Suprapubic skin (tissue), 4 donors: ENCODE measurements around the gene PRICKLE2. TPM values are rescaled to one million over a fixed set of nuclear protein-coding genes. Genes with fewer than 3 reads are reported as not detected.
A peak's percentile ranks its signal among the peaks of the same experiment; 100 is the strongest.

Source experiments
- DNase-seq, 2 donors: peaks; one replicate each; pipeline ENCODE4 v3.0.0-alpha.2; 2019; ENCODE audit warnings: low spot score in 2 of 2
- H3K27ac ChIP-seq: fragments of 200-600 bp; sonication (generic); one replicate; pipeline ENCODE4 v1.5.1; 2019
- H3K27me3 ChIP-seq: fragments of 200-600 bp; sonication (generic); one replicate; pipeline ENCODE4 v1.5.1; 2019
- H3K36me3 ChIP-seq: fragments of 200-600 bp; sonication (generic); one replicate; pipeline ENCODE4 v1.5.1; 2019
- H3K4me1 ChIP-seq: fragments of 200-600 bp; sonication (generic); one replicate; pipeline ENCODE4 v1.5.1; 2019
- H3K4me3 ChIP-seq: fragments of 200-600 bp; sonication (generic); one replicate; pipeline ENCODE4 v1.5.1; 2019; ENCODE audit warnings: mild to moderate bottlenecking
- H3K9me3 ChIP-seq: fragments of 200-600 bp; sonication (generic); one replicate; pipeline ENCODE4 v1.5.1; 2019
- CTCF ChIP-seq, 2 donors: fragments of 200-600 bp in 1 of 2; fragments of 450-650 bp in 1 of 2; sonication (generic) in 1 of 2; IDR thresholded peaks; one replicate each; pipeline ENCODE4 v1.5.1; 2016 to 2019; ENCODE audit warnings: antibody characterized with exemption in 2 of 2, mild to moderate bottlenecking in 1 of 2, moderate library complexity in 1 of 2
- EP300 ChIP-seq: sonication (generic); formaldehyde crosslinking; IDR thresholded peaks from one replicate; pipeline ENCODE4 v1.6.1; 2017; ENCODE audit warnings: antibody characterized with exemption
- POLR2A ChIP-seq, 2 donors: fragments of 450-650 bp; IDR thresholded peaks; one replicate each; pipeline ENCODE4 v1.6.1; 2017; ENCODE audit warnings: antibody characterized with exemption in 2 of 2, mild to moderate bottlenecking in 2 of 2, moderate library complexity in 2 of 2
- POLR2AphosphoS5 ChIP-seq, 3 donors: sonication (generic); formaldehyde crosslinking; IDR thresholded peaks; one replicate each; pipeline ENCODE4 v1.6.1; 2017; ENCODE audit warnings: antibody characterized with exemption in 3 of 3
- WGBS: methylation state at CpG from one replicate; pipeline ENCODE4 v1.1.5; 2018; 5-methylcytosine and 5-hydroxymethylcytosine counted together
- total RNA-seq, 4 donors: library from RNA; depleted of rRNA; stranded (reverse); fragments of >200 nt; gene quantifications; one replicate each; pipeline ENCODE4 v1.1.0, GENCODE V29; 2016

PRICKLE2 gene
- total RNA-seq, 4 donors from 2014 or later = 6.7 to 14.5 (median 11.9) TPM

- H3K27ac ChIP-seq = no peak overlapping the region
- WGBS = 79% methylated on average over 4 of the region's 4 CpGs
- no peaks in the 10 kb centered on the region for H3K36me3 ChIP-seq
- H3K4me3 ChIP-seq = no peak overlapping the region
- no peaks in the 10 kb centered on the region for H3K27me3 ChIP-seq
- no peak for DNase-seq
- no peak for TF ChIP-seq CTCF (IDR thresholded peaks at IDR 0.05)
- TF ChIP-seq EP300 = no peak
- no peak for TF ChIP-seq POLR2A (IDR thresholded peaks at IDR 0.05)
- no peak for TF ChIP-seq POLR2AphosphoS5 (IDR thresholded peaks at IDR 0.05)
- no peaks in the 10 kb centered on the region for H3K4me1 ChIP-seq
- no peaks in the 10 kb centered on the region for H3K9me3 ChIP-seq
Observed at GRCh38 chr3:64232821-64233220, 7.6 kb upstream of the PRICKLE2 start.

GRCh38 chr3:64229903-64230302 lies 4.6 kb upstream of the PRICKLE2 start:
- TF ChIP-seq POLR2AphosphoS5 (IDR thresholded peaks at IDR 0.05) (no peak), CTCF (IDR thresholded peaks at IDR 0.05) (no peak), POLR2A (IDR thresholded peaks at IDR 0.05) (no peak), EP300 (no peak)
- no peak for DNase-seq
- peaks cover 11% of the 10 kb centered on the region for H3K4me1 ChIP-seq
- H3K4me3 ChIP-seq = no peak overlapping the region
- H3K9me3 ChIP-seq = no peaks in the 10 kb centered on the region
- no peaks in the 10 kb centered on the region for H3K36me3 ChIP-seq
- WGBS = 88% methylated on average over 1 of the region's 1 CpG
- H3K27ac ChIP-seq = no peak overlapping the region
- H3K27me3 ChIP-seq = no peaks in the 10 kb centered on the region

- Histone ChIP-seq H3K4me3 (no peak overlapping the region), H3K4me1 (peaks cover 24% of the 10 kb centered on the region), H3K36me3 (no peaks in the 10 kb centered on the region), H3K9me3 (no peaks in the 10 kb centered on the region), H3K27ac (no peak overlapping the region), H3K27me3 (no peaks in the 10 kb centered on the region)
- no peak for DNase-seq
- WGBS = 100% methylated on average over 1 of the region's 1 CpG
- TF ChIP-seq CTCF (IDR thresholded peaks at IDR 0.05) (no peak), POLR2A (IDR thresholded peaks at IDR 0.05) (no peak), POLR2AphosphoS5 (IDR thresholded peaks at IDR 0.05) (no peak), EP300 (no peak)
Observed at GRCh38 chr3:64228110-64228509, 2.8 kb upstream of the PRICKLE2 start.

- Histone ChIP-seq H3K27me3 (no peaks in the 10 kb centered on the region), H3K36me3 (no peaks in the 10 kb centered on the region), H3K9me3 (no peaks in the 10 kb centered on the region), H3K27ac (no peak overlapping the region), H3K4me3 (no peak overlapping the region), H3K4me1 (peaks cover 34% of the 10 kb centered on the region)
- 74% methylated on average over 3 of the region's 3 CpGs for WGBS
- TF ChIP-seq POLR2A (IDR thresholded peaks at IDR 0.05) = no peak
- no peak for TF ChIP-seq CTCF (IDR thresholded peaks at IDR 0.05)
- no peak for TF ChIP-seq POLR2AphosphoS5 (IDR thresholded peaks at IDR 0.05)
- TF ChIP-seq EP300 = no peak
- no peak for DNase-seq
Observed at GRCh38 chr3:64226730-64227129, 1.5 kb upstream of the PRICKLE2 start.

GRCh38 chr3:64225695-64226499 lies 631 bp upstream of the PRICKLE2 start:
- H3K4me1 ChIP-seq = peaks cover 40% of the 10 kb centered on the region
- H3K4me3 ChIP-seq = peak overlapping the region; percentile 41
- WGBS = 55% methylated on average over 7 of the region's 7 CpGs

More at GRCh38 chr3:64225695-64226499, 631 bp upstream of the PRICKLE2 start:
- Histone ChIP-seq H3K27me3 (no peaks in the 10 kb centered on the region), H3K36me3 (no peaks in the 10 kb centered on the region), H3K27ac (peak overlapping the region; percentile 77), H3K9me3 (no peaks in the 10 kb centered on the region)
- TF ChIP-seq EP300 (no peak), POLR2AphosphoS5 (IDR thresholded peaks at IDR 0.05) (no peak), CTCF (IDR thresholded peaks at IDR 0.05) (no peak), POLR2A (IDR thresholded peaks at IDR 0.05) (no peak)
- DNase-seq = no peak
